ENCODE measurements around the gene MS4A10. TPM values are rescaled to one million over a fixed set of nuclear protein-coding genes. Genes with fewer than 3 reads are reported as not detected.

Gene MS4A10
- polyA plus RNA-seq, 1 donor from 2014 or later: not detected

- Histone ChIP-seq H3K27ac (ENCODE audit: low read length) (no peak overlapping the region), H3K79me2 (replicated peaks; ENCODE audit: insufficient read depth, low read length) (no peaks in the 10 kb centered on the region), H3K36me3 (ENCODE audit: insufficient read depth, low read length) (no peaks in the 10 kb centered on the region), H3K27me3 (ENCODE audit: insufficient read depth, low read depth, low read length) (no peaks in the 10 kb centered on the region), H3K9me2 (ENCODE audit: insufficient read depth, low read length) (no peaks in the 10 kb centered on the region), H4K20me1 (ENCODE audit: insufficient read depth) (no peaks in the 10 kb centered on the region), H3K4me3 (ENCODE audit: low read length) (no peak overlapping the region), H3F3A (ENCODE audit: insufficient read depth, low read length, poor library complexity, severe bottlenecking) (no peaks in the 10 kb centered on the region), H3K9ac (ENCODE audit: low read length) (no peak overlapping the region), H3K4me2 (ENCODE audit: low read length) (no peak overlapping the region), H3K9me3 (ENCODE audit: low read length) (no peaks in the 10 kb centered on the region), H2AFZ (ENCODE audit: low read depth, low read length) (no peak overlapping the region)
- no peak for TF ChIP-seq SMC3 (conservative IDR thresholded peaks at IDR 0.05; ENCODE audit: poor library complexity)
- TF ChIP-seq EZH2 (IDR thresholded peaks at IDR 0.05; ENCODE audit: borderline replicate concordance, insufficient read depth, low read length, poor library complexity, severe bottlenecking): no peak
- no peak for TF ChIP-seq TAF1 (IDR thresholded peaks at IDR 0.05; ENCODE audit: low read depth)
- TF ChIP-seq EP300 (conservative IDR thresholded peaks at IDR 0.05; ENCODE audit: poor library complexity, severe bottlenecking): no peak
- TF ChIP-seq MXI1 (conservative IDR thresholded peaks at IDR 0.05; ENCODE audit: poor library complexity, severe bottlenecking): no peak
- TF ChIP-seq CTCF (IDR thresholded peaks at IDR 0.05; ENCODE audit: poor library complexity, severe bottlenecking): no peak
- no peak for TF ChIP-seq POLR2AphosphoS5 (IDR thresholded peaks at IDR 0.05)
- TF ChIP-seq RAD21 (conservative IDR thresholded peaks at IDR 0.05): no peak
- no peak for TF ChIP-seq REST (IDR thresholded peaks at IDR 0.05; ENCODE audit: borderline replicate concordance)
Observed at GRCh38 chr11:60801194-60801593, 16.1 kb downstream of the MS4A10 start.

- no peak for TF ChIP-seq POLR2AphosphoS5 (IDR thresholded peaks at IDR 0.05)
- Histone ChIP-seq H3F3A (ENCODE audit: insufficient read depth, low read length, poor library complexity, severe bottlenecking) (no peaks in the 10 kb centered on the region), H3K4me2 (ENCODE audit: low read length) (no peak overlapping the region), H3K9me2 (ENCODE audit: insufficient read depth, low read length) (no peaks in the 10 kb centered on the region), H4K20me1 (ENCODE audit: insufficient read depth) (no peaks in the 10 kb centered on the region), H3K4me3 (ENCODE audit: low read length) (no peak overlapping the region), H3K79me2 (replicated peaks; ENCODE audit: insufficient read depth, low read length) (no peaks in the 10 kb centered on the region), H3K9ac (ENCODE audit: low read length) (no peak overlapping the region), H2AFZ (ENCODE audit: low read depth, low read length) (no peak overlapping the region), H3K27me3 (ENCODE audit: insufficient read depth, low read depth, low read length) (no peaks in the 10 kb centered on the region), H3K27ac (ENCODE audit: low read length) (no peak overlapping the region), H3K9me3 (ENCODE audit: low read length) (no peaks in the 10 kb centered on the region), H3K36me3 (ENCODE audit: insufficient read depth, low read length) (no peaks in the 10 kb centered on the region)
Observed at GRCh38 chr11:60803273-60803936, 18.3 kb downstream of the MS4A10 start.

Measured in neural cell (in vitro differentiated cells).